Measurements from ENCODE around the gene ATG7.

The ATG7 gene

DNA sequence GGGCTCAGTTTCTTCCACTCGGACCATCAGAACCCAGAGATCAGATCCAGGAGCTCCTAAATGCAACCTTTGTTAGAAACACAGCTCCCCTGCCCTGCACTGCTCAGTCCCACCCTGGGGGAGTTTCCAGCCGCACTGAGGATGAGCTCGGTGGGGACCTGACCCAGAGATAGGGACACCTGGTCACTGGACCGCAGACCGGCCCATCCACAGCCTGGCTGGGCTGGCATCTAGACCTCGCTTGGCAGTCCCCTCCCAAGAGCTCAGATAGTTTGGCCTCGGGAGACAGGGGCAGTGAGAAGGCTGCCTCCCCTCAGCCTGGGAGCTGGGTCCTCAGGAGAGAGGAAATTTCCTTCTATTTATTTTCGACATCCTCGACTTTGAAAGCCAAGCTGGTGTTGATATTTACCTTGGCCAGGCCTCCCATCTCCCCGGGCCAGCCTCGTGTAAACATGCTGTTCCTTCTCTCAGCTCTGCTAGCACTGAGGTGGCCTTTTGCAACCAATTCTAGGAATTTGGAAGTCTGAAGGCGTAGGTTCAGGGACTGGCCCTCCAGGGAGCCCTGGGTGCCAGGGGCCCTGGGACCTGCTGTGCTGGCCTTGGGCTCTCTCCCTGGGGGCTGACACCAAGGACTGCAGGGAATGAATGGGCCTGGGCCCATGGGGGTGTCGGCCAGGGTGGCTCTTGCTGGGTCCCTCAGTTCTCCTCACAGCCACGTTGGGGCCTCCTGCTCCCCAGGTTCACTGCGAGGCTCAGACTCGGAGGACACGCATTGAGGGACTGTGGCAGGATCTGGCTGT, 281.4 kb downstream of the ATG7 start:
- no peak for DNase-seq (ENCODE audit: low read depth in 2 of 2)

DNA sequence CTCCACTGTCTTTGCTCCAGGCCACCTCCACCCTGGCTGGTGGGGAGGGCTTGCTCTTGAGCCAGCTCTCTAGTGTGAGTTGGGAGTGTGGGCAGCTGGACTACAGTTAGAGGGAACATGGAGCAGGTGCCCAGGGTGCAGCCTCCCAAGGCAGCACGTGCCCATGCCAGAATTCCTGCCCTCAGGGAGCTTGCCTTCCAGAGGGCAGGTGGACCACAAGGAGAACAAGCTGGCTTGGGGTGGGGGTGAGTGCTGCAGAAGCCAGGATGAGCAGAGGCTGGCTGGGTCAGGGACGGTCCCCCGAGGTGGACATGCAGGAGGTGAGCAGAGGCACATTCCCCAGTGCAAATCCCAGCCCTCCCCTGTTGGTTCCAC, 282.0 kb downstream of the ATG7 start:
- no peak for DNase-seq (ENCODE audit: low read depth in 2 of 2)

DNA sequence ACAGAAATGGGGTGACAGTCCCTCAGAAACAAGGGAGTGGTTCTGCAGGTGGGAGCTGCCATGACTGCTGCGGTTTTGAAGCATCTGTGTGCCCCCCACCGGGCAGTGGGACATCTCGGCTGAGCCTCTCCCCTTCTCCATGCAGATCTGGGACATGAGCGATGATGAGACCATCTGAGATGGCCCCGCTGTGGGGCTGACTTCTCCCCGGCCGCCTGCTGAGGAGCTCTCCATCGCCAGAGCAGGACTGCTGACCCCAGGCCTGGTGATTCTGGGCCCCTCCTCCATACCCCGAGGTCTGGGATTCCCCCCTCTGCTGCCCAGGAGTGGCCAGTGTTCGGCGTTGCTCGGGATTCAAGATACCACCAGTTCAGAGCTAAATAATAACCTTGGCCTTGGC, 282.5 kb downstream of the ATG7 start:
- DNase-seq (ENCODE audit: low read depth in 2 of 2) = no peak

DNA sequence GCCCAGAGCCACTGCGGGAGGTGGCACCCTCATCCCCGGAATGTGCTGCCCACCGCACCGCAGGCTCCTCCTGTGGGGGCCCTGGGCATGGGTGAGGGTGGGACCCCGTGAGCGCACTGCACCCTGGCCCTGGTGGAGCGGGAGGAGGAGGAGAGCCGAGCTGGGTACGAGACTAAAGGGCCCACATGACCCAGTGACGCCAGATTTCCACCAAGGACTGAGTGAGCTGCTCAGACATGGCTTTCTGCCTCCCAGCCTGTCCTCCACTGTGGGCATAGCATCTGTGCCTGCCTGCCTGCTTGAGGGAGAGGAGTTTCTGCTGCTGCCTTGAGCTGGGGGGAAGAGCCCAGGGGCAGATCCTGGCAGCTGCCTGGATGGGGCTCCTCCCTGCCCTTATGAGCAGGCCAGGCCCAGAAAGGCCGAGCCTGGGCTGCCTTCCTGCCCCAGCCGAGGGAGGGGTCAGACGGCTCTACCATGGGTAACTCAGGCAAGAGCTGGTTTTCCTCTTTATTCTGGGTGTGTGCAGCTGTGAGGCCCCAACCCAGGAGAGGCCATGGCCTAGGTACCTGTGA, 283.1 kb downstream of the ATG7 start:
- no peak for DNase-seq (ENCODE audit: low read depth in 2 of 2)

DNA sequence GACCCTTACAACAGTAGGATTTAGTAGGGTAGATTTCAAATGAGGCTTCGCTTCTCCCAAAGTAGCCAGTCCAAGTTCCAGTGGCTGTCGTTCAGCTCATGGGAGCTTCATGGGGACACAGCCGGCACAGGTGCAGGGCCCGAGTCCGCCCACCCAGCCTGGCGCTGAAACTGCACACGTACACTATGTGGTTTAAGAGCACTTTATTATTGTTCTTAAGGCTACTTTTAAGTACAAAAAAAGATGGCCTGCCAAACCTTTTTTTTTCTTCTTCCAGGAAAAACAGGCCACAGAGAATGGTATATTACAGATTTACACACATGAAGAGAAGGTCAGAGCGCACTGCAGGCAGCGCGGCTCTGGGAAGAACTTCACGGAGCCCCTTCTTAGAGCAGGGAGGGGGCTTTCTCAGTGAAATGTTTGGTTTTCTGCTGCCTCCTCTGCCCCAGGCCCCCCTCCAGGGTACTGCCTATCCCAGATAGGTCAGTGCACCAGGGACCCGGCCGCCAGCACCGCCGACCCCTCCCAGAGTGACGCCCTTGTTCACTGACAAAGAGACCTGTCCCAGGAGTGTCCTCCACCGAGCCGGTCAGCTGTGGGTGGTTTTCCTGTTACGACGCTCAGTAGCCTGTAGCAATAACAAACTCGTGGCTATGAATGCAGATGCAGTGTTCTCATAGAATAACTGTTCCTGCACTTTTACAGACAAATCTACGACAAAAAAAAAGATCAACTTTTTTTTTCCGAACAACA, 283.9 kb downstream of the ATG7 start:
- DNase-seq (ENCODE audit: low read depth in 2 of 2) = no peak

DNA sequence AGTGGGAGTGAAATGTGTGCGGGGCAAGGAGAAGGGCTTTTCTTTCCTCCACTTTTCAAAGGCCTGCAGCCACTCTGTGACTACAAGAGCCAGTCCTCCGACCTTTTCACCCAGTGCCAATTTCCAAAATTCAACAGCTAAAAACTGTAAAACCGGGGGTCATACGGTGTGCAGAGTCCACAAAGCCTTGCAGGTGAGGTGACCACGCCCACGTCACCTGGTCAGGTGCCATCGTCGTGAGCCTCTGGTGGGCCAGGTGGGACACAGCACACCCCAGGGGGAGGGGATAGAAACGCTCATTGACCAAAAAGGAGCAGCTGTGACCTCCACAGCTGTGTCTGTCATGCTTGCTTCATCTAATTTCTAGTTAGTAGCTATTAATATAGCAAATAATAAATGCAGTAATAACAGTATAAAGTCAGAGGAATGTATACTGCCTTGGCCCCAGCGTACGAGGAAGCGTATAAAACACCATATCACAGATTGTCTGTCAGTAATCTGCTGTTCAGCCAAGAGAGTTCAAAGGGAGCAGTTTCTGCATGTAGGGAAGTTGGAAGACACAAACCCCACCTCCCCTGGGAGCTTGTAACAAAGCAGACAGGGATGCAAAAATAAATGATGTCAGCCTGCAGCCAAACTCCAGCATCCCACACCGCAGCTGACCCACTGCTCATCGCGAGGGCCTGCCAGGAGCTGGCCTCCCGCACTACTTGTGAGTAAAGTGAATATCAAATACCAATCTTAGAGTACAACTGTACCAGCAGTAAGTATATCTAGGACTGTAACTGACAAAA, 284.9 kb downstream of the ATG7 start:
- DNase-seq (ENCODE audit: low read depth in 2 of 2) = no peak

DNA sequence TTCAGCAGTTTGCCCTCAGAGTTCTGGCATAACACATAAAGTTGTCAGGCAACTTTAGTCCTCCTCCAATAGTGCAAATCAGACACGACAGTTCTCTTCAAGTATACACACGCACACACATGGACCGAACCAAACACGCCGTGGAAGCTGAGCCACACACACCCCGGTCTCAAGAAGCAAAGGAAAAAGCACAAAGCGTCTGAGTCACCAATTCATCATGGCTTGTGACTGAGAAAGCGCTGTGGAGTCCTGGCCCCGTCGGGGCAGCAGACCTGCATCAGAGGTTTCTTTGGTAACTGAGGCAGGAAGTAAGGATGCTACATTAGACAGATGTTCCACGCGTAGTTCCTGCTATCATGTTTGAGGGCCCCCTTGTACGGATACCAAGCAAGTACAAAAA, 285.8 kb downstream of the ATG7 start:
- peak in 1 of 2 donors; percentile 8 for DNase-seq (ENCODE audit: low read depth in 2 of 2)

DNA sequence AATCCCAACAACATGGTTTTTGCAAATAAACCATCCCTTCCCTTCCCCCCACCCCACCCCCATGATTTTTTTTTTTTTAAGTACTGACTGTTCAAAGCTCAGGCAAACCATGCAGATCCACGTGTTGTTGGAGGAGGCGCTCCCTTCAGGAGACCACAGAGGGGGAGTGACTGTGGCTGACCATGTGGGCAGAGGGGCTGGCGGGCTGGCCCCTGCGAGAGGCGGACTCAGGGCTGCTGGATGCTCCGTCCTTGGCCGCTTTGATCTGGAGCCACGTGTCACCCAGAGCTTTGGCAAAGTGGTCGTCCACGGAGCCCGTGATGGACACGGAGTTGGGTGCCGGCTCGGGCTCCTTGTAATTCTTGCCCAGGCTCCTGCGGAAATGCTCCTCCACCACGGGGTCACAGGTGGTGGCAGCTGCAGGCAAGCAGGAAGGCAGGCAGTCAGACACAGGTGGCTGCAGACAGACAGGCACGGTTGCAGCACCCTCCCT, 286.3 kb downstream of the ATG7 start:
- DNase-seq (ENCODE audit: low read depth in 2 of 2) = no peak

DNA sequence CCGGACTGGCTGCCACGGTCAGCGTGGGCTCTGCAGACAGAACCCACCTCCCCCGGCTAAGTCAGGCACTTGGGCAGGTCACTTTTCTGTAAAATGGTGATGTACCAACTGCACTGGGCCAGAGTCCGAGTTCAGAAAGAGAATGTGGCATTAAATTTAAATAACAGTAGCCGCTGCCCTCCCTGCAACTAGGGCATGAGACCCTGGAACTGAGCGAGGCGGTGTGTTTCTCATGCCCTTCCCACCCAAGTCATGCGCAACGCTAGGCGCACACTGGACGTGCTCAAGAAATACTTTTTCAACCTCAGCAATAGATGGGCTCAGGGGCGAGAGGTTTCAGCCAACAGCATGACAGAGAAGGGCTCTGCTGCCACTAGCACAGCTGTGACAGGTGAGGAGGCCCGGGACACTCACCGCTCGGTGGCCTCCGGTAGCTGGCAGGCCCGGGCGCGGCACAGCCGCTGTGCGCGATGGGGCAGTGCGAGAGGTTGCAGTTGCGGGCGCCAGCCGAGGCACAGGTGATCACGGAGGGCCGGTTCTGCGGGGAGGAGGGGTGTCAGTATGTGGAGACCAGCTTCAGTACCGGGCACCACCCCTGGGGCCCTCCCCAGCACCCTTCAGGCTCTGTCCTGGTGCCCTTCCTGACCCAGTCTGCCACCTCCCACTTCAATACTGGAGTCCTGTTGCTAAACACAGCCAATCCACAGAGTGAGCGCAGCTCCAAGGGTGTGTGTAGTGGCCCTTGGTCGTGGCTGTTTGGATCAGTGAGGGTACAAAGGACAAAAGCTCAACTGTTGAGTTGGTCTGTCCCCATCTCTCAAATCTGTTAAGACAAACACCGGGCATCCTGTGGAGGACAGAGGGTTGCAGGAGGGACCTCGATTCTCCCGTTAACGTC, 287.0 kb downstream of the ATG7 start:
- no peak for DNase-seq (ENCODE audit: low read depth in 2 of 2)

DNA sequence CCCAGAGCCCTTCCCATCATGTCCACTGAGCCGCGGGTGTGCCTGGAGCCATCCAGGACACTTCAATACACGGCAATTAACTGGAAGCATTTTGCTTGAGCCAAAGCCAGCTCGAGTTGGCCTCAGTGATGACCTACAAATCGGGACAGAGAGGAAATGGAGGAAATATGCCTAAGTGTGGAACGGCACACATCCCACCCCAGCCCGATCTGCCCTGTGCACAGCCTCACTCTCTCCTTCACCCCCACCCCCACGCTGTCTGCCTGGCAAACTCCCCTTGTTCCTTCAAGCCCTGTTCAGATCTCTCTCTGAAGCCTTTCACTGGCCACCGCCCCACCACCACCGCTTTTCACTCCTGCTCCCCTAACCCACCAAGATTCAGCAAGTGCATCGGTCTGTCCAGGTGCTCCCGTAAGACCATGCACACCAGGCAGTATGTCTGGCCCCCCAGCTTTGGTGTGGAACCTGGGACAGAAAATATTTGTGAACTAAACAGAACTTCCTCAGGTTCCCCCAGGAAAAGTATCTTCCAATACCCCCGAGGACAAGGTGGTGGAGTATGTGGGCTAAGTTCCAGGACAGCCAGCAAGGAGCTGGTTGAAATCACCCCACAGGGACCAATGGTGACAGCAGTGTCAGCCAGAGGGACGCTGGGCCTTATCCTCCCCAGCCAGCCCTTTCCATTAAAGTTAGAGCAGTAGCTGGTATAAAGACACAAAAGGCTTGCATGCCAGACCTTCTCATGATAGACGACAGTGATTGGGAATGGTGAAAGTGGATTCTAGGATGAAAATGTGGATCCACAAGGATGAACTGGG, 287.8 kb downstream of the ATG7 start:
- no peak for DNase-seq (ENCODE audit: low read depth in 2 of 2)

DNA sequence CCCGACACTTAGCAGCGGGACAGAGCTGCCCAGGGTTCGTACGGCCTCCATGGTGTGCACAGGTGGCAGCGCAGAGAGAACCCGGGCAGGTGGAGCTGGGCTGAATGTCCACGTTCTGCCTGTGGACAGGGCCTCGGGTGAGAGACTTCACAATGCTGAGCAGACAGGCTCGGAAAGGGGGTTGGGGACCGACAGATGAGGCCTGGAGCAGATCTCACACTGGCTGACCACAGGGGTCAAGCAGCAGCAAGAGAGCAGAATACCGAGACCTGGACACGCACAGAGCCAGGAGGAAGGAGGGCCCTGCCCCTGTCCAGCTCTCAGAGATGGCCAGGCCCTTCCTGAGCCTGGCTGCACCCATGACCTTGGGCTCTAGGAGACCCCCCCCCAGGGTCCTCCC, 288.5 kb downstream of the ATG7 start:
- DNase-seq (ENCODE audit: low read depth in 2 of 2) = no peak

DNA sequence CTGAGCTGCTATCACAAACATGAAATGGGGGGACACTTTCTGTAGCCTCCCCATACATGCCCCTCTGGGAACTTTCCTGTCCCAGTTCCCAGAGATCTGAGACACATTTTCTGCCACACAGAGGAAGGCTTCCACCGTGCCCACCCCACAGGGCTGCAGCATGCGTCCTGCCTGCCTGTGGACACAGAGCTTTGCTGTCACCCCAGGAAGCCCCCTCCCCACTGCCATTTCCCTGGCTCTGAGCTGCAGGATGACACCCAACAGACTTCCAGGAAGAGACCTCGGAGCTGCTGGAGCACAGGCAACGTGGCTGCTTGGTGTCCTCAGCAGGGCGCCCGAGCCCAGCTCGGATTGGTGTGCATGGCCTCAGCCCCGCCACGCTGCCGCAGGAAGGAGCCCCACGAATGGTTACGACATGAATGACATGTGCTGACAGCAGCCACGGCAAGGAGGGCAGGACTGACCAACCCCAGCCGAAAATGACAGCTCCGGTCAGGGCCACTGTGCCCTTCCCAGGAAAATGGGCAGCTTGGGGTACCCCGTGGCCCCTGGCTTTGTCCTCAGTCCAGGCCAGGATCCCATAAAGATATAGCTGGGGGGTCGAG, 290.2 kb downstream of the ATG7 start:
- no peak for DNase-seq (ENCODE audit: low read depth in 2 of 2)

DNA sequence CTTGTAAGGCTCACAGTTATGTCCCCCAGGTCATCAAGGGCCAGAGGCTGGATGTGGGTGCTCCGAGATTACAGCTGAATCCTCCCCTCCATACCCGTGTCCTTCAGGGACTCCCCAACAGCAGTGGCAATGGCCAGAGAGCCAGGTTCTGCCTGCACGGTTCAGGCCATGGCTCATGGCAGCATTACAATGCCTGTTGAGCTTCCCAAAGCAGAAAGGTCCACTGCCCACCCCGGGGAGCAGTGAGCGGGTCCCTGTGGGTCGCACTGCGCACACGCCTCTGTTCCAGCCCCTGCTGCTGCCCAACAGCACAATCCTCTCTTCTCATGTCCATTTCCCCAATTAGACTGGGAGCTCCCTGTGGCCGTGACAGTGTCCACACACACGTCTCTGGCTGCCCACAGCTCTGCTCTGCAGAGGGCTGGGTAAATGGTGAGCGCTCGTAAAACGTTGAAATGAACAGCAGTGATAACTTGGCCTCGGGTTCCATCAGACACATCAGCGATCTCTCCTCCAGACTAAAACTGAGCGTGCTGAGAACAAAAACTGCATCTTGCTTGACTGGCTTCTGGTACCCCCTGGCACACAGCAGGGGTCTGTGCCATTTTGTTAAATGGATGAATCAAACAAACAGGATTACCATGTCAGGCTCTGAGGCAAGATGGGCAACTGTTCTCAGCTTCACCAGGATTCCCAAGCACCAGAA, 291.1 kb downstream of the ATG7 start:
- no peak for DNase-seq (ENCODE audit: low read depth in 2 of 2)

DNA sequence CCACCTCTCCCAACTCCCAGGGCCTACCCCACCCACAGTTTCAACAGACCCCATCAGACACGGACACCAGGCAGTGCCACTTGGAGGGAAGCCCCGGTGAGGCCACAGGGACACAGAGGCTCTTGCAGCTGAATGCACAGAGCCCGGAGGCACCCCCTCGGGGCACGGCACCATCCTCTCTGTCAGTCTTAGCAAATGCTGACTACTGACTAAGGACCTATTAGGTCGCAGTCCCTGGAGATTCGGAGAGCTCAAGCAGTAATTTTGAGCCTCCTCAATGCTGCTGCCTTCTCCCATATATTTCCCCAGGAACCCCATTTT, 291.6 kb downstream of the ATG7 start:
- no peak for DNase-seq (ENCODE audit: low read depth in 2 of 2)

DNA sequence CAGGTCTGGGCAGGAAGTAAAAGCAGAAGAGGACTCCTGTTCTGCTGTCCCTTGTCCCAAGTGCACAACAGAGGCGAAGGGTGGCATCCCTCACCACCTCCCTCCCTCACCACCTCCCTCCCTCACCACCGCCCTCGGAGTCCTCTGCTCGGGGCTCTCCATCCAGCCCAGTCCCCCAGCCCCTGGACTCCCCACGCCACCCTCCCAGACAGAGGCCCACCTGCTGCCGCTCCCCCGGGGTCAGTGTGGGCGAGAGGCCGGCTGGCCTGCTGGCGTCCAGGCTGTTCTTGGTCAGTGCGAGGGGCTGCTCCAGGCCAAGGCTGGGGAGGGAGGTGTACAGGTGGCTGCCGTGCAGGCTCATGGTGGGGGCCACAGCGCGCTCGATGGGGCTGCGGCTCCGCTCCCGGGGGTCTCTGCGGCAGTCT, 292.4 kb downstream of the ATG7 start:
- no peak for DNase-seq (ENCODE audit: low read depth in 2 of 2)

DNA sequence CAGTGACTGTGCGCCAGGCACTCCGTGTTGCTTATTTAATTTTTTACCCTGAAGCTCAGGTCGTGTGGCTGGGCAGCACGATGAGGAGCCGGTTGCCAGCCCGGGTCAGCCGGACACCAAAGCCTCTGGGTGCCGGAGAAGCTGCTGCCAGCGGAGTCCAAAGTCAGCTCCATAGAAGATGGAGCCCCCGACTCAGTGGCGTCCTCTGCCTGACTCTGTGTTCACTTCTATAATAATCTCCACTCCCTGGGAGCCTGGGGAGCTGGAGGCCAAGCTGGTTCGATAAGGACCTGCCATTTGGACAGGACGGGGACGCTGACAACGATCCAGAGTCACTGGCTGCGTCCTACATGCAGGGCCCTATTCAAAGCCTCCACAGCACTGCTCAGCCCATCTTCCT, 292.9 kb downstream of the ATG7 start:
- no peak for DNase-seq (ENCODE audit: low read depth in 2 of 2)

DNA sequence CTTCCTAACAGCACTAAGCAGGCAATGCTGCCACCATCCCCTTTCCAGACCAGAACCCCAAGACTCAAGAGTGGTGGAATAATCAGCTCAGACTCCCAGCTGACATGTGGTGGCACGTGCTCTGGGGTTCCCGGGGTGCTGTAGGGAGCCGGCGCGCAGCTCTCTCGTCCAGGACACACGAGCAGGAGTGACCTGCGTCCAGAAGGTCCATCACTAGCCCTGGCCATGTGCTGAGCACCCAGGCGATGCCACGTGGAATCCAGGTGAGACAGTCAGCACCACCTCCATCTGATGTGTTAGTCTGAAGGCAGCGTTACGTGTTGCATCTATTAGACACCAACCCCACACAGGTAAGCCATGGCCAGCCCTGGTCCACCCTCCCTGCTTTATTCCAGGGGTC, 293.3 kb downstream of the ATG7 start:
- DNase-seq (ENCODE audit: low read depth in 2 of 2) = no peak

DNA sequence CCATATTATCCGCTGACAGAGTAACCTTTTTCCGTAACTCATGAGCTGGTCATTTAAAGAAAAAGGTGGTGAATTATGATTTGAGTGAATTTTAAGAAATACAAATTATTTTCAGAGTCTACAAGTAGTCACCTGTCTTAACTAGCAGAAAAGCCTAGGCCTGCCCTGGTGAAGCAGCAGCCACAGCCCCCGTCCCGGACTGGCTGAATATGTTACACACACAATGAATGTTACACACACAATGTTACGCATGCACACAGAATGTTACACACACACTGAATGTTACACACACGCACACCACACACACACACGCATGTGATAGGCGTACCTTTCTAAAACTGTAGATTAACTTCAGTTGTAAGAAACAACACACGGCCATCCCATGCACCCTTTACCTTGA, 293.7 kb downstream of the ATG7 start:
- no peak for DNase-seq (ENCODE audit: low read depth in 2 of 2)

DNA sequence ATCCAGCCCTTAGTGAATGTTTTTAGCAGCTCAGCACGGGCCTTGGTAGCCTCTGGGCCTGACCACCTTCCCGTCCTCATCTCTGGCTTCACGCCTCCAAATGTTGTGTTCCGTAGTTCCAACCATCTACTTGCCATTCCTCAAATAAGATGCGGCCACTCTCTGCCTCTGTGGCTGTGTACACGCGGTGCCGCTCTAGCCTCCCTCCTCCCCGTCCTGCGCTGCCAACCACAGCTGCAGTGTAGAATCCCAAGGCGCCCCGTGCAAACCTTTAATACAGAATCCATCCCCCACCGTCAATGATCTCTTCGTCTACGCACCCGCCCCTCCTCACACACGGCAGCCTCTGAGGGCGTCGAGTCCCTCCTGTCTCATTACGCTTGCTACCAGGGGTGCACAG, 294.3 kb downstream of the ATG7 start:
- DNase-seq (ENCODE audit: low read depth in 2 of 2) = no peak

Measured in stimulated activated CD4-positive, alpha-beta T cell treated with anti-CD3 and anti-CD28 coated beads, Interleukin-4, amount 100 ng/mL, for 48 hours (primary cell).